HG02840 (cell line): ENCODE measurements around the gene FUZ.

Experiments
- ATAC-seq: cut with Tn5 transposase; IDR thresholded peaks from one replicate; pipeline ENCODE4 v1.9.1; 2021; ENCODE audit warnings: mild to moderate bottlenecking, moderate library complexity, moderate number of reproducible peaks; ENCODE audit not compliant: unreplicated experiment, low FRiP score

FUZ gene

GRCh38 chr19:49763230-49763629, 49.9 kb downstream of the FUZ start, which contains the start of gene TSKS:
TSS of gene TSKS (minus strand) at chr19:49763306. CDS start at chr19:49763247, 59 bp downstream.
- no peak for ATAC-seq

- ATAC-seq, result no peak
These were observed 51.3 kb downstream of the FUZ start for GRCh38 chr19:49761625-49762311.

DNA sequence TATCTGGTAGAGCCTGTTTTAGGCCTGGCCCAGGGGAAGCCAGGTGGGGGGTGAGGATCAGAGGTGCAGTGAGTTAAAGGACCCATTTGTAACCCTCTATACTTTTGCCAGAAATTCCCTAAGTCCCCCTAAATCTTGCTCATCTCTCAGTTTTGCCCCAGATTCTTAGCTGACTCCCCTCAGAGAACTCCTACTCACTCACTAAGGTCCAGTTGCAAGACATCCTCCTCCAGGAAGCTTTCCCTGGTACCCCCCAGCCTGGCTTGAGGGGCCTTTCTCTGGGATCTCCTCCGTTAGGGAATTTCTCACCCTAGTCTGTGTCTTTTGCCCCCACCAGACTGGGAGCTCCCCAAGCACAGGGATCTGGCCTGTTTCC, 51.9 kb downstream of the FUZ start:
- no peak for ATAC-seq

DNA sequence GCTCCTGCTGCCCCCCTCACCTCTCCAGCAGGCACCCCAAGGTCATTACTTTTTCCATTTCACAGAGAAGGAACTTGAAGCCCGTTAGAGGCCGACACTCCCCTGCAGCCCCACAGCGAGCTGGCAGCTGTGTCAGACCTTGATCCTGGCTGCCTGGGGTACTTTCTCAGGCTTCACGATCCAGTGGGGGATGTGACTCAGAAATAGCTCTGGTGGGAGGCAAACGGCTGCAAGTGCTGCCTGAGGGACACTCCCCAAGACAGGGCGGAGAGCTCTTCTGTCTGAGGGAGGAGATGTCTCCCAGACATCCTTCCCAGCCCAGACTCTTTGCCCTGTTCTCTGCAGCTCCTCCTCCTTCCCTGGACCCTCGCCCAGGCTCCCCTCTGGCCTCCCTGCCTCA, 54.8 kb downstream of the FUZ start:
- no peak for ATAC-seq
